Peyer's patch (tissue), 4 donors: ENCODE results near the gene ANKRD44. TPM values are rescaled to one million over a fixed set of nuclear protein-coding genes. Genes with fewer than 3 reads are reported as not detected.

Experiments used
- DNase-seq, 3 donors: peaks; one replicate each; pipeline ENCODE4 v3.0.0-alpha.2; 2017 to 2019
- H3K27ac ChIP-seq, 4 donors: fragments of 200-600 bp; sonication (generic); one replicate each; pipeline ENCODE4 v1.5.1; 2016 to 2019
- H3K27me3 ChIP-seq, 2 donors: fragments of 200-600 bp; sonication (generic); one replicate each; pipeline ENCODE4 v1.5.1; 2019
- H3K36me3 ChIP-seq, 3 donors: fragments of 200-600 bp; sonication (generic); one replicate each; pipeline ENCODE4 v1.5.1; 2016 to 2019
- H3K4me1 ChIP-seq, 4 donors: fragments of 200-600 bp; sonication (generic); one replicate each; pipeline ENCODE4 v1.5.1; 2016 to 2019
- H3K4me3 ChIP-seq, 4 donors: fragments of 200-600 bp; sonication (generic); 1 replicate in 3 of 4; 2 replicates in 1 of 4; pipeline ENCODE4 v1.5.1; 2016 to 2019; ENCODE audit warnings: mild to moderate bottlenecking in 1 of 4
- H3K9me3 ChIP-seq, 4 donors: fragments of 200-600 bp; sonication (generic); one replicate each; pipeline ENCODE4 v1.5.1; 2016 to 2019; ENCODE audit warnings: mild to moderate bottlenecking in 1 of 4
- CTCF ChIP-seq, 6 experiments: fragments of 450-650 bp in 4 of 6; fragments of 200-600 bp in 2 of 6; sonication (generic) in 1 of 6; IDR thresholded peaks; one replicate each; pipeline ENCODE4 v1.5.1; 2017 to 2019; ENCODE audit warnings: antibody characterized with exemption in 6 of 6, mild to moderate bottlenecking in 3 of 6, moderate library complexity in 1 of 6
- POLR2A ChIP-seq, 2 donors: fragments of 450-650 bp; IDR thresholded peaks; one replicate each; pipeline ENCODE4 v1.5.1; 2017; ENCODE audit warnings: antibody characterized with exemption in 2 of 2, mild to moderate bottlenecking in 2 of 2, moderate library complexity in 2 of 2
- total RNA-seq, 4 donors: library from RNA; depleted of rRNA; stranded (reverse); fragments of >200 nt; gene quantifications; one replicate each; pipeline ENCODE4 v1.1.0, GENCODE V29; 2016

Gene ANKRD44
- total RNA-seq, 4 donors from 2014 or later: 24.8 to 215 (median 32.0) TPM

- H3K9me3 ChIP-seq: no peaks in the 10 kb centered on the region
- TF ChIP-seq CTCF (IDR thresholded peaks at IDR 0.05) (no peak), POLR2A (IDR thresholded peaks at IDR 0.05) (no peak)
- no peak for DNase-seq
- H3K4me3 ChIP-seq: peak overlapping the region in 2 of 4 donors; percentile 12 to 30
- H3K27ac ChIP-seq: peak overlapping the region in 2 of 4 donors; percentile 42 to 48
- no peaks in the 10 kb centered on the region for H3K27me3 ChIP-seq
- peaks cover 0 to 3% (median 0%) of the 10 kb centered on the region in 4 donors for H3K4me1 ChIP-seq
- H3K36me3 ChIP-seq: no peaks in the 10 kb centered on the region
These were observed 343.5 kb downstream of the ANKRD44 start for GRCh38 chr2:196967116-196967515.

- Histone ChIP-seq H3K9me3 (no peaks in the 10 kb centered on the region), H3K4me1 (peaks cover 0 to 3% (median 0%) of the 10 kb centered on the region in 4 donors), H3K27ac (peak overlapping the region in 3 of 4 donors; percentile 28 to 48 (median 42)), H3K27me3 (no peaks in the 10 kb centered on the region), H3K36me3 (no peaks in the 10 kb centered on the region), H3K4me3 (peak overlapping the region in 2 of 4 donors; percentile 12 to 30)
- no peak for TF ChIP-seq CTCF (IDR thresholded peaks at IDR 0.05)
- no peak for TF ChIP-seq POLR2A (IDR thresholded peaks at IDR 0.05)
- no peak for DNase-seq
These were observed 344.5 kb downstream of the ANKRD44 start for GRCh38 chr2:196966061-196966460.

- no peak for TF ChIP-seq POLR2A (IDR thresholded peaks at IDR 0.05)
- no peak for TF ChIP-seq CTCF (IDR thresholded peaks at IDR 0.05)
- no peak for DNase-seq
- Histone ChIP-seq H3K9me3 (no peaks in the 10 kb centered on the region), H3K4me3 (no peak overlapping the region), H3K4me1 (peaks cover 0 to 3% (median 0%) of the 10 kb centered on the region in 4 donors), H3K36me3 (no peaks in the 10 kb centered on the region), H3K27me3 (no peaks in the 10 kb centered on the region), H3K27ac (no peak overlapping the region)
These were observed 344.9 kb downstream of the ANKRD44 start for GRCh38 chr2:196965651-196966050.

- Histone ChIP-seq H3K27me3 (no peaks in the 10 kb centered on the region), H3K36me3 (no peaks in the 10 kb centered on the region), H3K4me1 (peaks cover 0 to 3% (median 0%) of the 10 kb centered on the region in 4 donors), H3K27ac (no peak overlapping the region), H3K9me3 (no peaks in the 10 kb centered on the region), H3K4me3 (no peak overlapping the region)
- DNase-seq: no peak
- TF ChIP-seq POLR2A (IDR thresholded peaks at IDR 0.05): no peak
- TF ChIP-seq CTCF (IDR thresholded peaks at IDR 0.05): no peak
These were observed 346.6 kb downstream of the ANKRD44 start for GRCh38 chr2:196963961-196964360.

GRCh38 chr2:196963043-196963442 lies 347.5 kb downstream of the ANKRD44 start:
- H3K9me3 ChIP-seq: no peaks in the 10 kb centered on the region
- H3K27me3 ChIP-seq: no peaks in the 10 kb centered on the region
- no peak for DNase-seq
- H3K4me1 ChIP-seq: peaks cover 0 to 3% (median 0%) of the 10 kb centered on the region in 4 donors
- no peak overlapping the region for H3K4me3 ChIP-seq
- H3K27ac ChIP-seq: no peak overlapping the region
- H3K36me3 ChIP-seq: no peaks in the 10 kb centered on the region
- TF ChIP-seq POLR2A (IDR thresholded peaks at IDR 0.05): no peak
- TF ChIP-seq CTCF (IDR thresholded peaks at IDR 0.05): no peak

GRCh38 chr2:196962325-196962724 lies 348.3 kb downstream of the ANKRD44 start:
- Histone ChIP-seq H3K9me3 (no peaks in the 10 kb centered on the region), H3K27ac (no peak overlapping the region), H3K27me3 (no peaks in the 10 kb centered on the region), H3K36me3 (no peaks in the 10 kb centered on the region), H3K4me3 (no peak overlapping the region), H3K4me1 (peaks cover 0 to 3% (median 0%) of the 10 kb centered on the region in 4 donors)
- DNase-seq: no peak
- TF ChIP-seq CTCF (IDR thresholded peaks at IDR 0.05) (no peak), POLR2A (IDR thresholded peaks at IDR 0.05) (no peak)
